ENCODE data around the gene KRT2.

KRT2 gene

DNA sequence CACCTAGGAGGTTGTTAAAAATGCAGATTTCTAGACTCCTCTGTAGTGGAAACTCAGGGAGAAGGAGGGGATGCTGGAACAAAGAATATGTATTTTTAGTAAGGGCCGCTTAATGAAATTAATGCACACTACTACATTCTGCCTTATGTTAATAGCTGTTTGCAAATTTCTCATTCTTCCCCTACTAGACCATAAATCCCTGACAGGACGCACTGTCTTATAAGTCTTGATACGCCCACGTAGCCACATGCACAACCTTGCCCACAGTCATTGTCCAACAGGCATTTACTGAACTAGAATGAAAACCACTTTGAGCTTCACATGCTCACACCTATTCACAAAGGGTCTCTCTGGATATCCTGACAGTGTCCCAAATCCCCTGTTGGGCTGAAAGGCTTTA is 10.5 kb downstream of the KRT2 start:
- TF ChIP-seq, protein P1, sequence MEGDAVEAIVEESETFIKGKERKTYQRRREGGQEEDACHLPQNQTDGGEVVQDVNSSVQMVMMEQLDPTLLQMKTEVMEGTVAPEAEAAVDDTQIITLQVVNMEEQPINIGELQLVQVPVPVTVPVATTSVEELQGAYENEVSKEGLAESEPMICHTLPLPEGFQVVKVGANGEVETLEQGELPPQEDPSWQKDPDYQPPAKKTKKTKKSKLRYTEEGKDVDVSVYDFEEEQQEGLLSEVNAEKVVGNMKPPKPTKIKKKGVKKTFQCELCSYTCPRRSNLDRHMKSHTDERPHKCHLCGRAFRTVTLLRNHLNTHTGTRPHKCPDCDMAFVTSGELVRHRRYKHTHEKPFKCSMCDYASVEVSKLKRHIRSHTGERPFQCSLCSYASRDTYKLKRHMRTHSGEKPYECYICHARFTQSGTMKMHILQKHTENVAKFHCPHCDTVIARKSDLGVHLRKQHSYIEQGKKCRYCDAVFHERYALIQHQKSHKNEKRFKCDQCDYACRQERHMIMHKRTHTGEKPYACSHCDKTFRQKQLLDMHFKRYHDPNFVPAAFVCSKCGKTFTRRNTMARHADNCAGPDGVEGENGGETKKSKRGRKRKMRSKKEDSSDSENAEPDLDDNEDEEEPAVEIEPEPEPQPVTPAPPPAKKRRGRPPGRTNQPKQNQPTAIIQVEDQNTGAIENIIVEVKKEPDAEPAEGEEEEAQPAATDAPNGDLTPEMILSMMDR (IDR thresholded peaks at IDR 0.05; ENCODE audit: insufficient read depth, low read length, poor library complexity, severe bottlenecking) = no peak
- Histone ChIP-seq H3K36me3 (ENCODE audit: control insufficient read depth, insufficient read depth, low read length) (no peaks in the 10 kb centered on the region), H3K4me3 (replicated peaks; ENCODE audit: low read depth, low read length) (no peak overlapping the region), H3K27me3 (replicated peaks; ENCODE audit: control insufficient read depth, insufficient read depth, low read length) (no peaks in the 10 kb centered on the region; the same call in 1 of the 2 replicates)
- DNase-seq (ENCODE audit: extremely low read depth, insufficient read length) = no peak

DNA sequence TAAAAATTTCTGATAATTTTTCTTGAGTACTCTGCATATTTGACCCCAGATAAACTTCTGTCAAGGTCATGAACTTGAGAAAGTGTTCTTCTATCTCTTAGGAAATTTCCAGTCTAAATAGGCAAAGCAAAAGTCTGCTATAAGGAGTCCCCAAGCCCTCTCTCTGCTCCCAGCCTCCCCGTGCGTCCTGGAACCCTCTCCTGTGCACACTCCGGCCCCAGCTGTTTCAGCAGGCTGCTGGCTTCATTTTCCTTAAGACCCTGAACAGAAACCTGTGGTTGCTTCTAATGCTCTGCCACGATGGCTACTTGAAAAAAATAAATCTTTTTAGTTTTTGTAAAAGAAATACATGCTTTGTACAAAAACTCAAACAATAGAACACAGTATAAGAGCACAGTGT is 14.7 kb downstream of the KRT2 start:
- Histone ChIP-seq H3K36me3 (ENCODE audit: control insufficient read depth, insufficient read depth, low read length) (no peaks in the 10 kb centered on the region), H3K27me3 (replicated peaks; ENCODE audit: control insufficient read depth, insufficient read depth, low read length) (no peaks in the 10 kb centered on the region; the same call in none of the 2 replicates), H3K4me3 (replicated peaks; ENCODE audit: low read depth, low read length) (no peak overlapping the region)
- TF ChIP-seq, protein P1 (IDR thresholded peaks at IDR 0.05; ENCODE audit: insufficient read depth, low read length, poor library complexity, severe bottlenecking) = no peak
- DNase-seq (ENCODE audit: extremely low read depth, insufficient read length) = no peak

DNA sequence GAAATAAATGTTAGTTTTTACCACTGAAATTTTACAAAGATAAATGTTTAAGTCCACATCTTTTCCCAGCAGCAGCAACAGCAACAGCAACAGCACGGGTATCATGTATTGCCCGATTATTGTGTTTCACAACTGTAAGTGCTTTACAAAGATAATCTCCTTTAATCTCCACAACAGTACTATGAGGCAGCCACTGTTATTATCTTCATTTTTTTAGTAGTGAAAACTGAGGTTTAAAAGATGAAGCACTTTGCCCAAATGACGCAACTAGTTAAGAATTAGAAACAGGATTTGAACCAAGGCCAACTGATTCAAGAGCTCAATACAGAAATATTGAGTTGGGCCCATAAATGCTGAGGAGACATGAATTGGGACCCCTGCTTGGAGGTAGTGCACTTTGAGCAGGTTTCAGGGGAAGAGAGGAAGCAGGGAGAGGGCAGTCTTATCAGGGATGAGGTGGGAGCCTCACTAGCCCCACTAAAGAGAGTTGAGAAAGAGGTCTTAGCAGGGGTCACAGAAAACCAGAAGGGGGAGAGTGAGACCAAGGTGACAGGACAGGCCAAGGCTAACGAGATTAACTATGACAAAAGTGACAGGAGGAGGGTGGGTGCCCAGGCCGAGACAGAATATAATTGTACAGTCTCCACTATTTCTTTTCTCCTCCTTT is 15.3 kb downstream of the KRT2 start:
- no peak for DNase-seq (ENCODE audit: extremely low read depth, insufficient read length)
- no peak overlapping the region for H3K4me3 ChIP-seq (replicated peaks; ENCODE audit: low read depth, low read length)
- TF ChIP-seq, protein P1 (IDR thresholded peaks at IDR 0.05; ENCODE audit: insufficient read depth, low read length, poor library complexity, severe bottlenecking) = no peak
- H3K36me3 ChIP-seq (ENCODE audit: control insufficient read depth, insufficient read depth, low read length) = no peaks in the 10 kb centered on the region
- H3K27me3 ChIP-seq (replicated peaks; ENCODE audit: control insufficient read depth, insufficient read depth, low read length) = no peaks in the 10 kb centered on the region; the same call in none of the 2 replicates

DNA sequence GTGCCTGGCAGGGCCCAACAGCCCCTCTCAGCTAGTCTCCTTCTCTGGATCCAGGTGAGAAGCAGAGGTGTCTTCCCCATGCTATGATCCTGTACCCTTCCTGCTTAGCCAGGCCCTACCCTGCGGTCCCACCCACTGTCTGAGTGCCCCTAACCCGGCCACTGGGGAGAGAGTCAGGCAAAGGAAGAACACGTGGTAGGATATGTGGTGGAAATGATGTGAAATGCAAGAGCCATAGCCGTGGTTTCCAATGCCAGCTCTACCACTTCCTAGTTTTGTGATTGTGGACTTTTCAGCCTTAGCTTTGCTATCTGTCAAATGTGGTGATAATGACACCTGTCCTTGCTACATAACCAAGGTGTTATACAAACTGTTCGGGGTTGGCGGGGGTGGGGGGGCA is 15.8 kb downstream of the KRT2 start:
- H3K36me3 ChIP-seq (ENCODE audit: control insufficient read depth, insufficient read depth, low read length) = no peaks in the 10 kb centered on the region
- DNase-seq (ENCODE audit: extremely low read depth, insufficient read length) = no peak
- TF ChIP-seq, protein P1 (IDR thresholded peaks at IDR 0.05; ENCODE audit: insufficient read depth, low read length, poor library complexity, severe bottlenecking) = no peak
- no peak overlapping the region for H3K4me3 ChIP-seq (replicated peaks; ENCODE audit: low read depth, low read length)
- H3K27me3 ChIP-seq (replicated peaks; ENCODE audit: control insufficient read depth, insufficient read depth, low read length) = no peaks in the 10 kb centered on the region; the same call in none of the 2 replicates

DNA sequence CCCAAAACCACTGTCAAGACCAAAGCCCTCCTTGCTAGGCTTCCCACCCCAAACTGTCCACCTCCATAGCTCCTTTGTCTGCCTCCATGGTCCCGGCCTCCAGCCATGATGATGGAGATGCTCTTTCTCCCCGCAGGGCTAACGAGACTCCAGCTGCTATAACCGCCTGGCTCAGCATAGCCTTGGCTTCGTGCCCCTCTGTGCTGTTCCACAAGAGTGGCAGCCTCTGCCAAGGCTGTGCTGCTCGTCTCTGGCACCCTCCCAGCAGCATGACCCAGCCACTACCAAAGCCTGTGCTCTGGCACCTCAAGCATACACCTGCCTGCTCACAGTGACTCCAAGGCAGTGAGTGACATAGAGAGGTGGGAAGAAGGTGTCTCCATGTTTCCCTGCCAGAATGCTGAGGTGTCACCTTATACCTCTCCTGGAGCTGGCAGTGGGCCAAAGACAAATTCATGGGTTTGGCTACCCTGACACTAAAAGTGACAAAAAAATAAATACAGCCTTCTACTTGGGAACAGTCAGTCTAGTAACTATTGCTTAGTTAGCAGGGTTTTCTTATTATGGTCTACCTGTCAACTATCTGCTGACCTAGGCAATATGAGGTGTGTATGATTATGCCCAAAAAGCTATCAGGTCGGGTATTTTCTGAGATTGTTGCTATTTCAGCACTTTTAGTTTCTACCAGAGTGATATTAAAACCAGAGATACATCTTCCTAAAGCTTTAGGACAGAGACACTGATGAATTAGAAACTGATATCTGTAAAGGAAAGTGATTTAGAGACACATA is 17.6 kb downstream of the KRT2 start:
- TF ChIP-seq, protein P1 (IDR thresholded peaks at IDR 0.05; ENCODE audit: insufficient read depth, low read length, poor library complexity, severe bottlenecking) = no peak
- no peaks in the 10 kb centered on the region; the same call in none of the 2 replicates for H3K27me3 ChIP-seq (replicated peaks; ENCODE audit: control insufficient read depth, insufficient read depth, low read length)
- DNase-seq (ENCODE audit: extremely low read depth, insufficient read length) = no peak

More for the DNA sequence above, 17.6 kb downstream of the KRT2 start:
- Histone ChIP-seq H3K4me3 (replicated peaks; ENCODE audit: low read depth, low read length) (no peak overlapping the region), H3K36me3 (ENCODE audit: control insufficient read depth, insufficient read depth, low read length) (no peaks in the 10 kb centered on the region)
